Measurements from ENCODE around the gene PADI1. TPM values are rescaled to one million over a fixed set of nuclear protein-coding genes. Genes with fewer than 3 reads are reported as not detected.

The PADI1 gene
- total and polyA plus RNA-seq, 3 donors from 2014 or later: 0.31 to 1.6 TPM; not detected in 1

DNA sequence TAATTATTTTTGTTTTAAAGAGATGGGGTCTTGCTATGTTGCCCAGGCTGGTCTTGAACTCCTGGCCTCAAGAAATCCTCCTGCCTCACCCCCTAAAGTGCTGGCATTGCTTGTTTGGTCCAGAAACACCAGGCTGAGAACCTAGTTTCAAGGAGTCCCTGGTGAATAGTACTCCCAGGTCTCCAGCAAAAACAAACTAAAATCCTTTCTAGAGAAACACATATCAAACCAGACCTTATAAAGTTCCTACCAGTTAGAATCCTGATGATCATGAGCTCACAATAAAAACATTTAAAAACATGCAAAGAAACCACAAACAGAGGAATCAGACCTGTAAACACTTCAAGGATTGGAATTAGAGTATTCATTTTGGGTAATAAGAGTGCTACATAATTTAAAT lies 34.4 kb upstream of the PADI1 start:
- intact Hi-C loops (cut with DNase I; ENCODE audit: low total_unique reads): no loop called here
- no peak for DNase-seq
- no peak overlapping the region for H3K4me3 ChIP-seq
- no peaks in the 10 kb centered on the region for H3K27me3 ChIP-seq
- no peaks in the 10 kb centered on the region for H3K9me3 ChIP-seq
- TF ChIP-seq, protein P1, sequence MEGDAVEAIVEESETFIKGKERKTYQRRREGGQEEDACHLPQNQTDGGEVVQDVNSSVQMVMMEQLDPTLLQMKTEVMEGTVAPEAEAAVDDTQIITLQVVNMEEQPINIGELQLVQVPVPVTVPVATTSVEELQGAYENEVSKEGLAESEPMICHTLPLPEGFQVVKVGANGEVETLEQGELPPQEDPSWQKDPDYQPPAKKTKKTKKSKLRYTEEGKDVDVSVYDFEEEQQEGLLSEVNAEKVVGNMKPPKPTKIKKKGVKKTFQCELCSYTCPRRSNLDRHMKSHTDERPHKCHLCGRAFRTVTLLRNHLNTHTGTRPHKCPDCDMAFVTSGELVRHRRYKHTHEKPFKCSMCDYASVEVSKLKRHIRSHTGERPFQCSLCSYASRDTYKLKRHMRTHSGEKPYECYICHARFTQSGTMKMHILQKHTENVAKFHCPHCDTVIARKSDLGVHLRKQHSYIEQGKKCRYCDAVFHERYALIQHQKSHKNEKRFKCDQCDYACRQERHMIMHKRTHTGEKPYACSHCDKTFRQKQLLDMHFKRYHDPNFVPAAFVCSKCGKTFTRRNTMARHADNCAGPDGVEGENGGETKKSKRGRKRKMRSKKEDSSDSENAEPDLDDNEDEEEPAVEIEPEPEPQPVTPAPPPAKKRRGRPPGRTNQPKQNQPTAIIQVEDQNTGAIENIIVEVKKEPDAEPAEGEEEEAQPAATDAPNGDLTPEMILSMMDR (IDR thresholded peaks at IDR 0.05): no peak
- no peak for TF ChIP-seq POLR2A (IDR thresholded peaks at IDR 0.05)
- H3K36me3 ChIP-seq (ENCODE audit: low read depth, missing control alignments): no peaks in the 10 kb centered on the region
- no peak overlapping the region for H3K27ac ChIP-seq
- no peaks in the 10 kb centered on the region for H3K4me1 ChIP-seq

DNA sequence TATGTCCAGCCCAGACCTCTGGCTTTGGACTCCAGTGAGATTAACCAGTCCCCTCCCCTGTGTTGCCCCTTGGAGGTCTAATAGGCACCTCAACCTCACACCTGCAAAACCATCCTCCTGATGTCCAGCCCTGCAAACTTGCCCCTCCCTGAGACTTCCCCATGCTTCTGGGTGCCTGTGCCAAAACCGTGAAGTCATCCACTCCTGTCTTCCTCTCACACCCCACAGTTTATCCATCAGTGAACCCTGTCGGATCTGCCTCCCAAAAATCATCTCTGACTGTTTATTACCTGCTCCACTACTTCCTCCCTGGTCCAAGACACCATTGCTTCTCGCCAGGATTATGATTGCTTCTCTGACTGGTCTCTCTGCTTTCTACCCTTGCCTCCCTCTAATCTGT lies 31.7 kb upstream of the PADI1 start:
- TF ChIP-seq, protein P1 (IDR thresholded peaks at IDR 0.05): no peak
- TF ChIP-seq POLR2A (IDR thresholded peaks at IDR 0.05): no peak
- Histone ChIP-seq H3K27ac (no peak overlapping the region), H3K27me3 (no peaks in the 10 kb centered on the region), H3K9me3 (no peaks in the 10 kb centered on the region), H3K4me3 (no peak overlapping the region), H3K4me1 (no peaks in the 10 kb centered on the region), H3K36me3 (ENCODE audit: low read depth, missing control alignments) (no peaks in the 10 kb centered on the region)
- no peak for DNase-seq
- intact Hi-C loops (cut with DNase I; ENCODE audit: low total_unique reads): no loop called here
- 80% methylated on average over 3 of the region's 3 CpGs for WGBS, 2 donors

DNA sequence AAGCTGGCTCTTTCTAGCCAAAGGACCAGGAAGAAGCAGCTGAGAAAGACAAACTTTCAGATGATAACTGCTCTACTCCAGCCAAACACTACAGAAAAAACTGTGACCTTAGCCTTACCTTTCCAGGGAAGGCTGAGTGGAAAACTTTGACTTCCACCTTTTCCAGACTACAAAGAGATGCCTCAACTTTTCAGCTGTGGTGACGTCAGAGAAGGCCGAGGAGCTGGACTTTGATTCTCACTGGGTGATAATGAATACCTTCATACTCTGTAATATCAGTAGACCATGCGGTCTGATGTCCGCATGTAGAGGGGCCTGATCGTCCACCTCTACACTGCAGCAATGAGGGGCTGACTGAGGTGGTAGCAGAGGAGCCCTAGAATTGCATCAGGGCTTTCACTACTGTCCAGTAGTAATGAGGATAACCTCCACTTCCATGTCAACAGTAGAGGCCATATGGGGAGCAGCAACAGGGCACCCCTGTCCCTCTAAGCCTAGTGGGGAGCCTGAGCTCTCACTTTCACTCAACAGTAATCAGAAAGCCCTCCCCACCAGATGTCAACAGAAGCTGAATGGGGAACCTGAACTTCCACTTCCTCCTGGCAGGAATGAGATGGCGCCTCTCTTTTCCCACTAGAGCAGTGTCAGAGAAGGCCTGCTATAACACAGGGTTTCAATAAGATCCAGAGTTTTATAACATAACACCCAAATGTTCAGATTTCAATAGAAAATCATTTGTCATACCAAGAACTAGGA lies 28.4 kb upstream of the PADI1 start:
- WGBS, 2 donors: 86 to 92% methylated on average over 5 to 6 of the region's 6 CpGs
- H3K4me1 ChIP-seq: no peaks in the 10 kb centered on the region
- DNase-seq: no peak
- TF ChIP-seq, protein P1 (IDR thresholded peaks at IDR 0.05): no peak
- no peak for TF ChIP-seq POLR2A (IDR thresholded peaks at IDR 0.05)
- H3K27ac ChIP-seq: no peak overlapping the region
- no peaks in the 10 kb centered on the region for H3K27me3 ChIP-seq
- intact Hi-C loops (cut with DNase I; ENCODE audit: low total_unique reads): no loop called here
- H3K9me3 ChIP-seq: no peaks in the 10 kb centered on the region
- no peaks in the 10 kb centered on the region for H3K36me3 ChIP-seq (ENCODE audit: low read depth, missing control alignments)
- no peak overlapping the region for H3K4me3 ChIP-seq

DNA sequence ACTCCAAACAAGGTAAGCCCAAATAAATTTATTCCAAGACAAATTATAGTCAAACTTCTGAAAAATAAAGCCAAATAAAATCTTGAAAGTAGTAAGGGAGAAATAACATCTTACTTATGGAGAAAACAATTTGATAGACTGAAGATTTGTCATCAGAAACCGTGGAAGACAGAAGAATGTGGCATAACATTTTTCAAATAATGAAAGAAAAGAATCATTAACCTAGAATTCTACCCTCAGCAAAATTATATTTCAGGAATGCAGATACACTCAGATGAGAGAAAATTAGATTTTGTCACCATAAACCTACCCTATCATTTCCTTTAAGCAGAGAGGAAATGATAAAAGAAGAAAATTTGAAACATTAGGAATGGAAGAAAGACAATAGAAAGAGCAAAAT lies 27.3 kb upstream of the PADI1 start:
- H3K27ac ChIP-seq: no peak overlapping the region
- DNase-seq: no peak
- no peaks in the 10 kb centered on the region for H3K36me3 ChIP-seq (ENCODE audit: low read depth, missing control alignments)
- H3K27me3 ChIP-seq: no peaks in the 10 kb centered on the region
- intact Hi-C loops (cut with DNase I; ENCODE audit: low total_unique reads): no loop called here
- TF ChIP-seq, protein P1 (IDR thresholded peaks at IDR 0.05): no peak
- no peak for TF ChIP-seq POLR2A (IDR thresholded peaks at IDR 0.05)
- no peak overlapping the region for H3K4me3 ChIP-seq
- H3K4me1 ChIP-seq: no peaks in the 10 kb centered on the region
- H3K9me3 ChIP-seq: no peaks in the 10 kb centered on the region
- WGBS, 2 donors: 78 to 84% methylated on average over 1 of the region's 1 CpG

Data from testis (tissue), 3 donors.